IgD-negative memory B cell (primary cell): ENCODE measurements around the gene RSF1. TPM values are rescaled to one million over a fixed set of nuclear protein-coding genes. Genes with fewer than 3 reads are reported as not detected.
"Not testable (repeated sequence)": the region's sequence is repeated elsewhere in the genome, so short reads cannot be mapped to it uniquely, and the experiment has no call there.

Experiments
- H3K27ac Mint-ChIP-seq, 3 donors: one replicate each; pipeline ENCODE4 v1.8.0; 2020 to 2022; ENCODE audit warnings: mild to moderate bottlenecking in 3 of 3, mixed read lengths in 3 of 3, moderate library complexity in 1 of 3
- H3K27me3 Mint-ChIP-seq: one replicate; pipeline ENCODE4 v1.8.0; 2021; ENCODE audit warnings: mixed read lengths
- H3K36me3 Mint-ChIP-seq: one replicate; pipeline ENCODE4 v1.8.0; 2020; ENCODE audit warnings: mild to moderate bottlenecking, mixed read lengths
- H3K4me1 Mint-ChIP-seq, 3 donors: one replicate each; pipeline ENCODE4 v1.8.0; 2020 to 2022; ENCODE audit warnings: mixed read lengths in 3 of 3, mild to moderate bottlenecking in 1 of 3
- H3K4me3 Mint-ChIP-seq, 4 donors: one replicate each; pipeline ENCODE4 v1.8.0; 2020 to 2022; ENCODE audit warnings: mild to moderate bottlenecking in 4 of 4, mixed read lengths in 4 of 4, moderate library complexity in 3 of 4
- H3K9me3 Mint-ChIP-seq, 3 donors: one replicate each; pipeline ENCODE4 v1.8.0; 2020 to 2021; ENCODE audit warnings: mixed read lengths in 3 of 3, mild to moderate bottlenecking in 1 of 3
- polyA plus RNA-seq: library from polyadenylated mRNA; unstranded; fragments of 300-500 nt; fragmentation: Illumina TruSeq; gene quantifications from one replicate; pipeline ENCODE4 v1.2.3, GENCODE V29; 2021

The RSF1 gene
- polyA plus RNA-seq, 1 donor from 2014 or later: 57.0 TPM

DNA sequence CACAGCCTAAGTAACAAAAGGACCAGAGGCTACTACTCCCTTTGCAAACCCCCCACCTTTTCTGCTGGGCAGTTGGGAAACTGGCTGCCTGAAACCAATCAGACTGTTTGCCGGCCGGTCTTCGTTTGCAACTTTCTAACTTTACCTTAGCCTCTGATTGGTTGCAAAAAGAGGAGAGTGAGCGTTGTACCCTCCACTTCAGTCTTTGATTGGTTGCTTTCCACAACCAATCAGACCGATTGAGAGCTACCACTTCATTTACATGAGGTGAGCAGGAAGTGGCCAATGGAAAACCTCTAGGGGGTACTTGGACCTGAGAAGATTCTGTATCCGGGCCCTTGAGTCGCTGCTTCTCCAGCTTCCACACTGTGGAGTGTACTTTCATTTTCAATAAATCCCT, 164.2 kb downstream of the RSF1 start:
- H3K27ac Mint-ChIP-seq: no peak overlapping the region
- H3K4me1 Mint-ChIP-seq: peaks cover 9 to 12% (median 11%) of the 10 kb centered on the region in 3 donors
- no peaks in the 10 kb centered on the region for H3K36me3 Mint-ChIP-seq
- H3K4me3 Mint-ChIP-seq: peak overlapping the region in 1 of 4 donors; percentile 39
- no peaks in the 10 kb centered on the region for H3K27me3 Mint-ChIP-seq
- H3K9me3 Mint-ChIP-seq: no peaks in the 10 kb centered on the region

DNA sequence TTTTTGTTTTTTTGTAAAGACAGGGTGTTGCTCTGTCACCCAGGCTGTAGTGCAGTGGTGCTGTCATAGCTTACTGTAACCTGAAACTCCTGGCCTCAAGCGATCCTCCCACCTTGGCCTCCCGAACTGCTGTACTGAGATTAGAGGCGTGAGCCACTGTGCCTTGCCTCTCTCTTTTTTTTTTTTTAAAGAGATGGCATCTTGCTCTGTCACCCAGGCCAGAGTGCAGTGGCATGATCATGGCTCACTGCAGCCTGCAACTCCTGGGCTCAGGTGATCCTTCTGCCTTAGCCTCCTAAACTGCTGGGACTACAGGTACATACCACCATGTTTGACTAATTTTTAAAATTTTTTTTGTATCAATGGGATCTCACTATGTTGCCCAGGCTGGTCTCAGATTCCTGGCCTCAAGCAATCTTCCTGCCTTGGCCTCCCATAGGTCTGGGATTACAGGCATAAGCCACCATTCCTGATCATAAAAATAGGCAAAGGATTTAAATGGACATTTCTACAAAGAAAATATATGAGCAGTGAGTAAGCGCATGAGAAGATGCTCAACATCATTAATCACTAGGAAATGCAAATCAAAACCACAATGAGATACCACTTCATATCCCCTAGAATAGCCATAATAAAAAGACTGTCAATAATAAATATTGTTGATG, 165.6 kb downstream of the RSF1 start:
- H3K4me1 Mint-ChIP-seq: peaks cover 0 to 3% (median 0%) of the 10 kb centered on the region in 3 donors
- no peak overlapping the region for H3K4me3 Mint-ChIP-seq
- no peaks in the 10 kb centered on the region for H3K27me3 Mint-ChIP-seq
- H3K27ac Mint-ChIP-seq: peak overlapping the region in 1 of 3 donors; percentile 47
- H3K9me3 Mint-ChIP-seq: no peaks in the 10 kb centered on the region
- no peaks in the 10 kb centered on the region for H3K36me3 Mint-ChIP-seq

DNA sequence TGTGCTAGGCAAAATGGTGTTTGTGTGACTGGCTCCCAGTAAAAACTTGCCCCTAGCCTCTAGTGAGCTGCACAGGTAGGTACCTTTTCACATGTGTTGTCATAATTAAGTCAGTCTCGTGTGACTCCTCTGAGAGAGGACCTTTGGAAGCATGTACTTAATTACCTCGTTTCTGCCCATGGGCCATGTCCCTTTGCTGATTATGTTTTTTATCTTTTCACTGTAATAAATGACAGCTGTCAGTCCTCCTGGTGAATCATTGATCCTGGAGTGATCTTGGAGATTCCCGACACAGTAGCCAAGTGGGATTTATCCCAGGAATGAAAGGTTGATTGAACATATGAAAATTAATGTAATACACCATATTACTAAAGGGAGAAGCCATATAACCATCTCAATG, 170.4 kb downstream of the RSF1 start:
- Mint-ChIP-seq H3K9me3 (no peaks in the 10 kb centered on the region), H3K4me1 (no peaks in the 10 kb centered on the region), H3K4me3 (no peak overlapping the region), H3K36me3 (no peaks in the 10 kb centered on the region), H3K27me3 (peaks cover 4% of the 10 kb centered on the region), H3K27ac (no peak overlapping the region)

DNA sequence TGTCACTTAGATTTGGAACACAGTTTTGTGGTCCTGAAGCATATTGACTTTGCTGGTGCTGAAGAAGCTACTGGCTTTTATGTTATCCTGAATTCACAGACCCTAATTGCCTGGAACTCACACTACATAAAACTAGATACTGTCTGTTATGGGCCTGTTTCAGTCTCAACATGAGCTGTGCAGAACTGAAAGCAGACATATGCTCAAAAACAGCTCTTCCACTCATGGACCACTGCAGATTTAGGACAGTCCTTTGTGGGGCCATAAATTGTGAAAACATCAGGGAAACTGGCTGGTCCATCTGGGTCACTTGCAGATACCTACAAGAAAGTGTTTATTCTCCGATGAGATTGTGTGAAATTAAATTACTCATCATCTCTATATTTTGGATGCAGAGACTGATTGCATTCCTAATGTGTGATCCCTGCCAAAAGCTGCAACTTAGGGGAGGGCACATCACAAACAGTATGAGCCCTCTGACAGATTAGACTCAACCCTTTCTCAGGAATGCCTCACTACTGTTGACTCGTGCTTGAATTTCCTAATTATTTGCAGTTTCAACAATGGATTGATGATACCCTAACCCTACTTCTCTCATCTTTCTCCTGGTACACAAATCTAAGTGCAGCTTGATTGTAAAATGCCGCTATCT, 172.7 kb downstream of the RSF1 start:
- no peaks in the 10 kb centered on the region for H3K4me1 Mint-ChIP-seq
- no peaks in the 10 kb centered on the region for H3K9me3 Mint-ChIP-seq
- H3K27me3 Mint-ChIP-seq: peaks cover 11% of the 10 kb centered on the region
- no peaks in the 10 kb centered on the region for H3K36me3 Mint-ChIP-seq
- H3K27ac Mint-ChIP-seq: no peak overlapping the region
- no peak overlapping the region for H3K4me3 Mint-ChIP-seq

GRCh38 chr11:77644887-77645286, 175.6 kb downstream of the RSF1 start:
- no peaks in the 10 kb centered on the region for H3K36me3 Mint-ChIP-seq
- peak overlapping the region in 1 of 3 donors; percentile 60 for H3K27ac Mint-ChIP-seq
- H3K4me1 Mint-ChIP-seq: no peaks in the 10 kb centered on the region
- H3K9me3 Mint-ChIP-seq: peaks cover 0 to 3% (median 0%) of the 10 kb centered on the region in 3 donors
- H3K4me3 Mint-ChIP-seq: no peak overlapping the region
- H3K27me3 Mint-ChIP-seq: peaks cover 11% of the 10 kb centered on the region

GRCh38 chr11:77642228-77642627, 178.3 kb downstream of the RSF1 start:
- peak overlapping the region in 1 of 4 donors; percentile 70 for H3K4me3 Mint-ChIP-seq
- H3K9me3 Mint-ChIP-seq: peaks cover 0 to 3% (median 0%) of the 10 kb centered on the region in 3 donors
- peaks cover 3 to 8% (median 8%) of the 10 kb centered on the region in 3 donors for H3K4me1 Mint-ChIP-seq
- H3K27ac Mint-ChIP-seq: peak overlapping the region in 1 of 3 donors; percentile 14
- H3K36me3 Mint-ChIP-seq: no peaks in the 10 kb centered on the region
- peaks cover 9% of the 10 kb centered on the region for H3K27me3 Mint-ChIP-seq

DNA sequence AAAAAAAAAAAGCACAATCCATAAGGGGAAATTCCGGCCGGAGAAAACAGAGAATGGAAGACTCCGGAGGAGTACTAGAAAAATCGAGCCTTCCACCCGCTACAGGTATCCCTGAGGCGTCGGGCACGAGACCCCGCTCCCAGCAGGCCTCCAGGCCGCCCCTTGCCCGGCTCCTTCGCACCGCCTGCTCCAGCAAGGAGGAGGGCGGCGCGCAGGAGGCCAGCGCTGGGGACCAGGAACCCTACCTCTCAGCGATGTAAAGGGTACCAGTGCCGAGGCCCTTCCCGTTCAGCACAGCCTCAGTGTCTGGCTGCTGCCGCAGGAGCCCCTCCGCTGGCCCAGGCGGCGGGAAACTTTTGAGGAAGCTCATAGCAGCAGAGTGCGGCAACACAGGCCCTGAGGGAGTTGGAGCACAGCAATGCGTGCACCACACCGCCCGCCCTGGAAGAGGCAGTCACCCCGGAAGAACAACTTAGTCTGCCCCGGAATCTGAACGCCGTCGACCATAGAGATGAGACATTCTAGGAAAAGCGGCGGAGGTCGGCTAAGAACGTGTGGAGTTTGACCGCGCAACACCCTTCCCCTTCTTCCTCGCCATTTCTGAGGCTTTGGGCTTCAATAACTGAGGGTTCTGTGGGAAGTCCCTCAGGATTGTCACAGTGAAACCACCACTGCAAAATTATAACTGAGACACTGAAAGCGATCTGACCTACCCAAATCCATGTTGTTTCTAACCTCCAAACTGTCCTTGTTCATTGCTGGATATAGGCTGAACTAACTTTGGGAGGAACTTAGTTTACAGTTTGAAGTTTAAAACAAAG, 183.0 kb downstream of the RSF1 start, which contains the start of gene CLNS1A:
Gene CLNS1A, minus strand, starts transcription at position 450 of the 821 bp plus-strand sequence. Its CDS starts 80 bp downstream, at position 370.
- H3K36me3 Mint-ChIP-seq: peaks cover 3% of the 10 kb centered on the region
- peak within 1 kb of the TSS; percentile 93 to 99 (median 98) for H3K4me3 Mint-ChIP-seq
- H3K27me3 Mint-ChIP-seq: no peaks in the 10 kb centered on the region
- peaks cover 0 to 3% (median 0%) of the 10 kb centered on the region in 3 donors for H3K9me3 Mint-ChIP-seq
- H3K27ac Mint-ChIP-seq: peak within 1 kb of the TSS; percentile 46 to 96 (median 89)
- peaks cover 25 to 31% (median 27%) of the 10 kb centered on the region in 3 donors for H3K4me1 Mint-ChIP-seq

GRCh38 chr11:77636731-77637344, 183.7 kb downstream of the RSF1 start:
- H3K9me3 Mint-ChIP-seq: peaks cover 0 to 3% (median 0%) of the 10 kb centered on the region in 3 donors
- H3K36me3 Mint-ChIP-seq: peaks cover 3% of the 10 kb centered on the region
- peak overlapping the region; percentile 93 to 99 (median 98) for H3K4me3 Mint-ChIP-seq
- no peaks in the 10 kb centered on the region for H3K27me3 Mint-ChIP-seq
- H3K27ac Mint-ChIP-seq: peak overlapping the region; percentile 3 to 76 (median 28)
- H3K4me1 Mint-ChIP-seq: peaks cover 25 to 34% (median 27%) of the 10 kb centered on the region in 3 donors

DNA sequence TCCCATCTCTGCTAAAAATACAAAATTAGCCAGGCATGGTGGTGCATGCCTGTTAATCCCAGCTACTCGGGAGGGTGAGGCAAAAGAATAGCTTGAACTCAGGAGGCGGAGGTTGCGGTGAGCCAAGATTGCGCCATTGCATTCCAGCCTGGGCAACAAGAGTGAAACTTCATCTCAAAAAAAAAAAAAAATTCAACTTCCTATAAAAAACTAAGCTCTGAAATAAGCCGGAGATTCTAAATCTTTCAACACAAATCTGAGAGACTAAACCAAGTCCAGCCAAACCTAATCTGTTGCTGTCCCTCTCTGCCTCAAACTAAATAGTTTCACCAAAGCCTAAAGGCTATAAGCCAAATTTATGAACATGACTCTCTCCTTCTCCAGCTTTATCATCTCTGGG, 186.6 kb downstream of the RSF1 start:
- not testable (repeated sequence) for H3K9me3 Mint-ChIP-seq, H3K27ac Mint-ChIP-seq, H3K36me3 Mint-ChIP-seq, H3K27me3 Mint-ChIP-seq
- H3K4me1 Mint-ChIP-seq: peaks cover 32 to 42% (median 37%) of the 10 kb centered on the region in 3 donors
- peak overlapping the region in 2 of 4 donors; percentile 48 to 71 for H3K4me3 Mint-ChIP-seq

DNA sequence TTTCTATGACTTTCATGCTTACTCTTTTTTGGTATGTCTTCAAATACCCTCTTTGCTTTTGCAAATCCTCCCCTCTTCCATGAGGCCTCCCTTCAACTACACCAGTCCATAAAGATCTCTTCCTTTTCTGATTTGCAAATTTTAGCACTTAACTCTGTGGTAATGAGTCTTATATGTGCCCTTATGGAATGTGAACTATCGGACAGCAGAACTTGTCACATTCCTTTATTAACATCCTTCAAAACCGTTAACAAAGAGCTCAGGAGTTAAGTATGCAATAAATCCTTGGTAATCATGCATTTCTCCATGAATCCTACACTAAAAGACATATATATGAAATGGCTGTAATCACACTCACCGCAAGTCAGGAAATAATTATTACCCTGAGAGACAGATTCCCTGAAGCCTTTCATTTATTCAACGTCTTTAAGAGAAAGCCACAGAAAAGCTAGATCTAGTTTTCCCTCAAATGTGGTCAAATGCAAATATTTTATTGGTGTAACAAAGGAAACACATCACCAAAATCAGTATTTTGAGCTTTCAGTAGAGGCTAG, 190.3 kb downstream of the RSF1 start:
- H3K4me3 Mint-ChIP-seq: peak overlapping the region in 1 of 4 donors; percentile 15
- no peak overlapping the region for H3K27ac Mint-ChIP-seq

GRCh38 chr11:77619576-77620198, 200.8 kb downstream of the RSF1 start:
- Mint-ChIP-seq H3K4me3 (no peak overlapping the region), H3K36me3 (no peaks in the 10 kb centered on the region), H3K27me3 (no peaks in the 10 kb centered on the region), H3K4me1 (no peaks in the 10 kb centered on the region), H3K27ac (no peak overlapping the region), H3K9me3 (no peaks in the 10 kb centered on the region)

More for the DNA sequence above, 190.3 kb downstream of the RSF1 start:
- no peaks in the 10 kb centered on the region for H3K27me3 Mint-ChIP-seq
- H3K9me3 Mint-ChIP-seq: no peaks in the 10 kb centered on the region
- H3K36me3 Mint-ChIP-seq: peaks cover 4% of the 10 kb centered on the region
- peaks cover 14 to 21% (median 15%) of the 10 kb centered on the region in 3 donors for H3K4me1 Mint-ChIP-seq

DNA sequence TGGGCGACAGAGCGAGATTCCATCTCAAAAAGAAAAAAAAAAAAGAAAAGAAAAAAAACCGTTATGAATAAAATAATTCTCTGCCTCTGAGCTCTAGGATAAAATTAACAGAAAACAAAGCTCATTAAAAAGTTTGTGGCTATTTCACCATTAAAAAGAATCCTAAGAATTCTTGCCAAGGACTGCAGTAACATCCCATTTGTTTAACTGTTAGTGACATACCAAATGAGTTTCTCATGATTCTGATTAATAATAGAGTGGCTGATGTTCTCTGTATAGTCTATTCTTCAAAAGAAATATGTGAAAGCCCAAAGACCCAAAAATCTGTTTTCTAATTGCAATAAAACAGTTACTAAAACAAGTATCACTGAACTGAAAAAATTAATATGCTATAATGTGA, 202.6 kb downstream of the RSF1 start:
- H3K9me3 Mint-ChIP-seq: no peaks in the 10 kb centered on the region

DNA sequence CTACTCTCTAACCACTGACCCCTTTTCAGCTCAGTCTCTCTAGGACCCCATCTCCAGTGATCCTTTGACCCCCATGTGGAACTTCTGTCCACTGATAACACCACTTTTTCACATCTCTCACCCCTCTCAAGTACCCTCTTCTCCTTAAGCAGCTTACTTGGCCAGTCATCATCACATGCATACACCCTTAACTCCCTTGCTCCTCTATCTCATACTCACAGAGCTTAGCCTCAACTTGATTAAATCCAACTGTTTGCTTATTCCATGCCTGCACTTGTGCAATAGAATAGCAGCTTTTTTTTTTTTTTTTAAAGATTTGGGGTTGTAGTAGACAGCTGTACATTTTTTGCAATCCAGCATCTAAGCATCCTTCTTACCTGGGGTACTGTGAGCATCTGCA, 208.6 kb downstream of the RSF1 start:
- Mint-ChIP-seq H3K4me3 (no peak overlapping the region), H3K27ac (no peak overlapping the region), H3K4me1 (no peaks in the 10 kb centered on the region), H3K36me3 (peaks cover 2% of the 10 kb centered on the region), H3K27me3 (no peaks in the 10 kb centered on the region), H3K9me3 (no peaks in the 10 kb centered on the region)

More for the DNA sequence above, 202.6 kb downstream of the RSF1 start:
- Mint-ChIP-seq H3K4me3 (no peak overlapping the region), H3K27ac (no peak overlapping the region), H3K27me3 (no peaks in the 10 kb centered on the region), H3K36me3 (no peaks in the 10 kb centered on the region), H3K4me1 (no peaks in the 10 kb centered on the region)
